Measurements from ENCODE around the gene DACH1.

DNA sequence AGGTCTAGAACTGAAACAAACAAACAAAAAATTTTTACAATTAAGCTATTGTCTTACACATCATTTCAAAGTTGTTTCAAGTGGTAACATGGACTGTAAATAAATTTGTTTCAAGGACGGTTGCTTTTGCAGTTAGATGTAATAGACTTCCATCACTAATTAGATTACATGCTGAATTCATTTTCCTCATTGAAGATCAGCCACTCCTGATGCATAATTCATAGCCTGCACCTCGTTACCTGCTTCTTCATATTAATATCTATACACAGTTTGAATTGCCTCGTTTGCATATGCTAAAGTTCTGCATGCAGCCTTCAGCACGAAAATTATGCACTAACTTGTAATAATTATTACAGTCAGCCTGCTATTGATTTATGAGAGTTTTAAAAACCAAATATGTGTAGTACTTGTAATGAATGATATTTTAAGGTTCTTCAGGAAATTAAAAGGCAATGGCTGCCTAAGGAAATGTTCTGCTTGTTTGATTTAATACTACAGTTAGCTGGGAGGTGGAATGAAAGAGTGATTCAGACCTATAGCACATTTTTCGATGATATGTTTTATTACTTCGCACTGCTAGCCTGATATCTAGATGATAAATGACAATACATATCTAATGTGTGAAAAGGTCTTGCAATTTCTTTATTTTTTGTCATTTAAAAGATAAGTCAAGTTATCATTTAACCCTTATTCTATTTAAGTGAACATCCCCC is 184.9 kb downstream of the DACH1 start:
- TF ChIP-seq, protein P1, sequence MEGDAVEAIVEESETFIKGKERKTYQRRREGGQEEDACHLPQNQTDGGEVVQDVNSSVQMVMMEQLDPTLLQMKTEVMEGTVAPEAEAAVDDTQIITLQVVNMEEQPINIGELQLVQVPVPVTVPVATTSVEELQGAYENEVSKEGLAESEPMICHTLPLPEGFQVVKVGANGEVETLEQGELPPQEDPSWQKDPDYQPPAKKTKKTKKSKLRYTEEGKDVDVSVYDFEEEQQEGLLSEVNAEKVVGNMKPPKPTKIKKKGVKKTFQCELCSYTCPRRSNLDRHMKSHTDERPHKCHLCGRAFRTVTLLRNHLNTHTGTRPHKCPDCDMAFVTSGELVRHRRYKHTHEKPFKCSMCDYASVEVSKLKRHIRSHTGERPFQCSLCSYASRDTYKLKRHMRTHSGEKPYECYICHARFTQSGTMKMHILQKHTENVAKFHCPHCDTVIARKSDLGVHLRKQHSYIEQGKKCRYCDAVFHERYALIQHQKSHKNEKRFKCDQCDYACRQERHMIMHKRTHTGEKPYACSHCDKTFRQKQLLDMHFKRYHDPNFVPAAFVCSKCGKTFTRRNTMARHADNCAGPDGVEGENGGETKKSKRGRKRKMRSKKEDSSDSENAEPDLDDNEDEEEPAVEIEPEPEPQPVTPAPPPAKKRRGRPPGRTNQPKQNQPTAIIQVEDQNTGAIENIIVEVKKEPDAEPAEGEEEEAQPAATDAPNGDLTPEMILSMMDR (IDR thresholded peaks at IDR 0.05), result no peak
- no peak for TF ChIP-seq POLR2A (IDR thresholded peaks at IDR 0.05)

All from esophagus squamous epithelium (tissue), 4 donors.